HepG2 (cell line): Measurements from ENCODE around the gene TCTA. TPM values are rescaled to one million over a fixed set of nuclear protein-coding genes. Genes with fewer than 3 reads are reported as not detected.

ENCODE experiments used
- HMGA1 ChIP-seq: sonication (generic); formaldehyde crosslinking; conservative IDR thresholded peaks from 2 replicates; pipeline ENCODE4 v1.4.0; 2020; ENCODE audit warnings: missing genetic modification reagents
- KDM2A ChIP-seq: sonication (generic); formaldehyde crosslinking; IDR thresholded peaks from 2 replicates; pipeline ENCODE4 v1.4.0; 2020; ENCODE audit warnings: low read depth, missing genetic modification reagents, borderline replicate concordance
- polyA plus RNA-seq, 8 experiments: library from polyadenylated mRNA; depleted of rRNA in 3 of 8; stranded (reverse) in 7 of 8; unstranded in 1 of 8; fragments of >200 nt; fragmentation: Illumina TruSeq in 4 of 8; extraction: Trizol in 4 of 8; gene quantifications; 2 replicates each; pipeline versions ENCODE4 v1.2.1 to v1.2.3, GENCODE V29; 2011 to 2016; ENCODE audit warnings: low read depth in 4 of 8, missing spikeins in 1 of 8, mixed read lengths in 1 of 8; ENCODE audit not compliant: insufficient read depth in 1 of 8
- total RNA-seq, 5 experiments: library from RNA; depleted of rRNA; stranded (reverse); fragments of >200 nt; fragmentation: Illumina TruSeq; extraction: Trizol; gene quantifications; 2 replicates each; pipeline ENCODE4 v1.2.3, GENCODE V29; 2016; ENCODE audit warnings: low read depth in 1 of 5
- TF ChIP-seq, protein P1 (sequence below): sonication (generic); formaldehyde crosslinking; IDR thresholded peaks from 2 replicates; pipeline ENCODE4 v1.5.0; 2020; ENCODE audit warnings: missing genetic modification reagents, mild to moderate bottlenecking, borderline replicate concordance
- TF ChIP-seq, protein P2 (sequence below): sonication (generic); formaldehyde crosslinking; IDR thresholded peaks from 2 replicates; pipeline ENCODE4 v1.9.0; 2021; ENCODE audit warnings: missing genetic modification reagents, mild to moderate bottlenecking, borderline replicate concordance
- TF ChIP-seq, protein P3 (sequence below): sonication (generic); formaldehyde crosslinking; IDR thresholded peaks from 2 replicates; pipeline ENCODE4 v1.4.0; 2020; ENCODE audit warnings: mild to moderate bottlenecking, missing genetic modification reagents
- TF ChIP-seq, protein P4 (sequence below): sonication (generic); formaldehyde crosslinking; IDR thresholded peaks from 2 replicates; pipeline ENCODE4 v1.4.0; 2020; ENCODE audit warnings: missing genetic modification reagents, borderline replicate concordance

The TCTA gene
- total and polyA plus RNA-seq, 2 of the 13 experiments (the other 11 are each of a cell fraction or from before 2014, with no cell fraction given) = 8.3 to 13.2 TPM

DNA sequence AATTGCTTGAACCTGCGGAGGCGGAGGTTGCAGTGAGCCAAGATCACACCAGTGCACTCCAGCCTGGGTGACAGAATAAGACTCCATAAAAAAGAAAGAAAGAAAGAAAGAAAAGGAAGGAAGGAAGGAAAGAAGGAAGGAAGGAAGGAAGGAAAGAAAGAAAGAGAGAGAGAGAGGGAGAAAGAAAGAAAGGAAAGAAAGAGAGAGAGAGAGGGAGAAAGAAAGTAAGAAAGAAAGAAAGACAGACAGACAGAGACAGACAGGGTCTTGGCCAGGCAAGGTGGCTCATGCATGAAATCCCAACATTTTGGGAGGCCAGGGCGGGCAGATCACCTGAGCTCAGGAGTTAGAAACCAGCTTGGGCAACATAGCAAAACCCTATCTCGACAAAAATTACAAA is 41.4 kb downstream of the TCTA start (continued):
- TF ChIP-seq, protein P1, sequence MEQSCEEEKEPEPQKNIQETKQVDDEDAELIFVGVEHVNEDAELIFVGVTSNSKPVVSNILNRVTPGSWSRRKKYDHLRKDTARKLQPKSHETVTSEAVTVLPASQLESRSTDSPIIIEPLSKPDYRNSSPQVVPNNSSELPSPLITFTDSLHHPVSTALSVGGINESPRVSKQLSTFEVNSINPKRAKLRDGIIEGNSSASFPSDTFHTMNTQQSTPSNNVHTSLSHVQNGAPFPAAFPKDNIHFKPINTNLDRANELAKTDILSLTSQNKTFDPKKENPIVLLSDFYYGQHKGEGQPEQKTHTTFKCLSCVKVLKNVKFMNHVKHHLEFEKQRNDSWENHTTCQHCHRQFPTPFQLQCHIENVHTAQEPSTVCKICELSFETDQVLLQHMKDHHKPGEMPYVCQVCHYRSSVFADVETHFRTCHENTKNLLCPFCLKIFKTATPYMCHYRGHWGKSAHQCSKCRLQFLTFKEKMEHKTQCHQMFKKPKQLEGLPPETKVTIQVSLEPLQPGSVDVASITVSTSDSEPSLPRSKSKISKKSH (CRISPR knock-in tag) = no peak
- TF ChIP-seq, protein P2, sequence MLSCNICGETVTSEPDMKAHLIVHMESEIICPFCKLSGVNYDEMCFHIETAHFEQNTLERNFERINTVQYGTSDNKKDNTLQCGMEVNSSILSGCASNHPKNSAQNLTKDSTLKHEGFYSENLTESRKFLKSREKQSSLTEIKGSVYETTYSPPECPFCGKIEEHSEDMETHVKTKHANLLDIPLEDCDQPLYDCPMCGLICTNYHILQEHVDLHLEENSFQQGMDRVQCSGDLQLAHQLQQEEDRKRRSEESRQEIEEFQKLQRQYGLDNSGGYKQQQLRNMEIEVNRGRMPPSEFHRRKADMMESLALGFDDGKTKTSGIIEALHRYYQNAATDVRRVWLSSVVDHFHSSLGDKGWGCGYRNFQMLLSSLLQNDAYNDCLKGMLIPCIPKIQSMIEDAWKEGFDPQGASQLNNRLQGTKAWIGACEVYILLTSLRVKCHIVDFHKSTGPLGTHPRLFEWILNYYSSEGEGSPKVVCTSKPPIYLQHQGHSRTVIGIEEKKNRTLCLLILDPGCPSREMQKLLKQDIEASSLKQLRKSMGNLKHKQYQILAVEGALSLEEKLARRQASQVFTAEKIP = no peak
- no peak for TF ChIP-seq KDM2A (CRISPR knock-in tag)
- TF ChIP-seq, protein P3, sequence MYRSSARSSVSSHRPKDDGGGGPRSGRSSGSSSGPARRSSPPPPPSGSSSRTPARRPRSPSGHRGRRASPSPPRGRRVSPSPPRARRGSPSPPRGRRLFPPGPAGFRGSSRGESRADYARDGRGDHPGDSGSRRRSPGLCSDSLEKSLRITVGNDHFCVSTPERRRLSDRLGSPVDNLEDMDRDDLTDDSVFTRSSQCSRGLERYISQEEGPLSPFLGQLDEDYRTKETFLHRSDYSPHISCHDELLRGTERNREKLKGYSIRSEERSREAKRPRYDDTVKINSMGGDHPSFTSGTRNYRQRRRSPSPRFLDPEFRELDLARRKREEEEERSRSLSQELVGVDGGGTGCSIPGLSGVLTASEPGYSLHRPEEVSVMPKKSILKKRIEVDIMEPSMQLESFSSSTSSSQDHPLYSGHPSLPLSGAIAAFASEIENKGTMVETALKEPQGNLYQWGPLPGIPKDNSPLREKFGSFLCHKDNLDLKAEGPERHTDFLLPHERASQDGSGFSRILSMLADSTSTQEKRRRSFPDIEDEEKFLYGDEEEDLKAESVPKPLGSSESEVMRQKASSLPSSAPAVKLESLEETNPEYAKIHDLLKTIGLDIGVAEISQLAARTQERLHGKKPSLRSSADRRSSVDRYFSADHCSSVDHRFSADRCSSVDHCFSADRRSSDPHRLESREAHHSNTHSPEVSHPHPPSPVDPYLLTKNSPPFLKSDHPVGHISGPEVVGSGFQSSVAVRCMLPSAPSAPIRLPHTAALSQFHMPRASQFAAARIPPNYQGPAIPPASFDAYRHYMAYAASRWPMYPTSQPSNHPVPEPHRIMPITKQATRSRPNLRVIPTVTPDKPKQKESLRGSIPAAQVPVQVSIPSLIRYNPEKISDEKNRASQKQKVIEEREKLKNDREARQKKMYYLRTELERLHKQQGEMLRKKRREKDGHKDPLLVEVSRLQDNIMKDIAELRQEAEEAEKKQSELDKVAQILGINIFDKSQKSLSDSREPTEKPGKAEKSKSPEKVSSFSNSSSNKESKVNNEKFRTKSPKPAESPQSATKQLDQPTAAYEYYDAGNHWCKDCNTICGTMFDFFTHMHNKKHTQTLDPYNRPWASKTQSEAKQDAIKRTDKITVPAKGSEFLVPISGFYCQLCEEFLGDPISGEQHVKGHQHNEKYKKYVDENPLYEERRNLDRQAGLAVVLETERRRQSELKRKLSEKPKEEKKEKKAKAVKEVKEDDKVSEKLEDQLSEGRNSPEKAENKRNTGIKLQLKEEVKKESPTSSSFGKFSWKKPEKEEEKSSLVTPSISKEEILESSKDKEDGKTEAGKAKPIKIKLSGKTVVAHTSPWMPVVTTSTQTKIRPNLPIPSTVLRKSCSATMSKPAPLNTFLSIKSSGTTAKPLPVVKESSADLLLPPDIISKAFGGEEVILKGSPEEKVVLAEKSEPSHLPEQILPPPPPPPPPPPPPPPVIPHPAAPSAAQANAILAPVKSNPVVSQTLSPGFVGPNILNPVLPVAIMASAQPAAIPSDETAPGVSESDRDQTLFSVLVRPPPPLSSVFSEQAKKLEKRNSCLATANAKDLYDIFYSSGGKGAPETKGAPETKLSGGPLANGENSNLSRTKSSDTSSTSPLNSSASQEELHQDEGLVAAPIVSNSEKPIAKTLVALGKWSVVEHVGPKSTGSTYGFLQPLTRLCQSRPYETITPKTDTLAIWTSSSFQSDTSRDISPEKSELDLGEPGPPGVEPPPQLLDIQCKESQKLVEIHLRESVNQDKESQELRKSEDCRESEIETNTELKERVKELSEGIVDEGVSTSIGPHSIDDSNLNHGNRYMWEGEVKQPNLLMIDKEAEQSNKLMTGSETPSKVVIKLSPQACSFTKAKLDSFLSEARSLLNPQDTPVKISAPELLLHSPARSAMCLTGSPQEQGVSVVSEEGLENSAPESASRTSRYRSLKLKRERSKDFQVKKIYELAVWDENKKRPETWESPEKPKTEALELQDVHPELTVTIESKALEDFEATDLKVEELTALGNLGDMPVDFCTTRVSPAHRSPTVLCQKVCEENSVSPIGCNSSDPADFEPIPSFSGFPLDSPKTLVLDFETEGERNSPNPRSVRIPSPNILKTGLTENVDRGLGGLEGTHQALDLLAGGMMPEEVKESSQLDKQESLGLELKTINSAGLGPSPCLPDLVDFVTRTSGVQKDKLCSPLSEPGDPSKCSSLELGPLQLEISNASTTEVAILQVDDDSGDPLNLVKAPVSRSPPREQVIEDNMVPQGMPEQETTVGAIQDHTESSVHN (CRISPR knock-in tag) = no peak
- TF ChIP-seq HMGA1 = no peak
- TF ChIP-seq, protein P4, sequence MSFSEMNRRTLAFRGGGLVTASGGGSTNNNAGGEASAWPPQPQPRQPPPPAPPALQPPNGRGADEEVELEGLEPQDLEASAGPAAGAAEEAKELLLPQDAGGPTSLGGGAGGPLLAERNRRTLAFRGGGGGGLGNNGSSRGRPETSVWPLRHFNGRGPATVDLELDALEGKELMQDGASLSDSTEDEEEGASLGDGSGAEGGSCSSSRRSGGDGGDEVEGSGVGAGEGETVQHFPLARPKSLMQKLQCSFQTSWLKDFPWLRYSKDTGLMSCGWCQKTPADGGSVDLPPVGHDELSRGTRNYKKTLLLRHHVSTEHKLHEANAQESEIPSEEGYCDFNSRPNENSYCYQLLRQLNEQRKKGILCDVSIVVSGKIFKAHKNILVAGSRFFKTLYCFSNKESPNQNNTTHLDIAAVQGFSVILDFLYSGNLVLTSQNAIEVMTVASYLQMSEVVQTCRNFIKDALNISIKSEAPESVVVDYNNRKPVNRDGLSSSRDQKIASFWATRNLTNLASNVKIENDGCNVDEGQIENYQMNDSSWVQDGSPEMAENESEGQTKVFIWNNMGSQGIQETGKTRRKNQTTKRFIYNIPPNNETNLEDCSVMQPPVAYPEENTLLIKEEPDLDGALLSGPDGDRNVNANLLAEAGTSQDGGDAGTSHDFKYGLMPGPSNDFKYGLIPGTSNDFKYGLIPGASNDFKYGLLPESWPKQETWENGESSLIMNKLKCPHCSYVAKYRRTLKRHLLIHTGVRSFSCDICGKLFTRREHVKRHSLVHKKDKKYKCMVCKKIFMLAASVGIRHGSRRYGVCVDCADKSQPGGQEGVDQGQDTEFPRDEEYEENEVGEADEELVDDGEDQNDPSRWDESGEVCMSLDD = no peak
